SH-SY5Y (cell line): ENCODE results near the gene GSE1.

Experiments used
- GATA2 ChIP-seq: IDR thresholded peaks from 2 replicates; pipeline ENCODE4 v1.6.1; 2011; ENCODE audit warnings: mild to moderate bottlenecking, low read depth, low read length
- GATA3 ChIP-seq: IDR thresholded peaks from 2 replicates; pipeline ENCODE4 v1.6.1; 2011; ENCODE audit warnings: low read depth, mild to moderate bottlenecking, low read length, moderate library complexity

GRCh38 chr16:85594273-85594977 is 18.7 kb upstream of the GSE1 start:
- no peak for TF ChIP-seq GATA2
- TF ChIP-seq GATA3, result no peak
